Osteoblast (primary cell): Measurements from ENCODE around the gene SLC9C1. TPM values are rescaled to one million over a fixed set of nuclear protein-coding genes. Genes with fewer than 3 reads are reported as not detected.
A peak's percentile ranks its signal among the peaks of the same experiment; 100 is the strongest.

ENCODE experiments used
- DNase-seq: peaks from one replicate; pipeline ENCODE4 v3.0.0; 2011; ENCODE audit warnings: low spot score, mixed read lengths; ENCODE audit not compliant: insufficient read length; ENCODE audit errors: missing footprints
- H2AFZ ChIP-seq: 2 replicates; pipeline ENCODE4 v1.6.0; 2011; ENCODE audit warnings: mild to moderate bottlenecking, low read length
- H3K27ac ChIP-seq: 2 replicates; pipeline ENCODE4 v1.5.1; 2011; ENCODE audit warnings: mild to moderate bottlenecking, low read depth, low read length, moderate library complexity
- H3K27me3 ChIP-seq: 2 replicates; pipeline ENCODE4 v1.6.0; 2012; ENCODE audit warnings: mild to moderate bottlenecking, control low read depth, inconsistent platforms, low read length, moderate library complexity; ENCODE audit not compliant: insufficient read depth
- H3K36me3 ChIP-seq: 2 replicates; pipeline ENCODE4 v1.5.1; 2011; ENCODE audit warnings: mild to moderate bottlenecking, low read length, control low read depth, moderate library complexity; ENCODE audit not compliant: insufficient read depth
- H3K4me1 ChIP-seq: 2 replicates; pipeline ENCODE4 v1.5.1; 2011; ENCODE audit warnings: mild to moderate bottlenecking, low read length, control low read depth, moderate library complexity; ENCODE audit not compliant: insufficient read depth
- H3K4me2 ChIP-seq: 2 replicates; pipeline ENCODE4 v1.6.0; 2011; ENCODE audit warnings: mild to moderate bottlenecking, low read length; ENCODE audit not compliant: insufficient read depth
- H3K4me3 ChIP-seq: fragments of 200-600 bp; sonication (generic); 3 replicates; pipeline ENCODE4 v1.5.1; 2012; ENCODE audit warnings: mild to moderate bottlenecking, low read length, inconsistent platforms; ENCODE audit not compliant: insufficient read depth
- H3K79me2 ChIP-seq: 2 replicates; pipeline ENCODE4 v1.6.0; 2012; ENCODE audit warnings: mild to moderate bottlenecking, low read length, control low read depth, inconsistent platforms; ENCODE audit not compliant: insufficient read depth
- H3K9me3 ChIP-seq: 2 replicates; pipeline ENCODE4 v1.5.1; 2011; ENCODE audit warnings: low read depth, low read length, control low read depth
- H4K20me1 ChIP-seq: 2 replicates; pipeline ENCODE4 v1.6.0; 2012; ENCODE audit warnings: mild to moderate bottlenecking, low read length, control low read depth; ENCODE audit not compliant: insufficient read depth
- CTCF ChIP-seq: IDR thresholded peaks from 2 replicates; pipeline ENCODE4 v1.5.1; 2011; ENCODE audit warnings: mild to moderate bottlenecking, low read depth, low read length, moderate library complexity; ENCODE audit errors: extremely low read depth
- total RNA-seq: library from RNA; depleted of rRNA; stranded (reverse); fragments of >200 nt; gene quantifications from 2 replicates; pipeline ENCODE4 v1.2.3, GENCODE V29; 2012

SLC9C1 gene
- total RNA-seq, 1 donor, result not detected

GRCh38 chr3:112306825-112307224 lies 12.8 kb upstream of the SLC9C1 start:
- no peak overlapping the region for H2AFZ ChIP-seq
- H3K9me3 ChIP-seq, result no peaks in the 10 kb centered on the region
- H3K4me1 ChIP-seq, result peaks cover 15% of the 10 kb centered on the region
- no peak overlapping the region for H3K4me2 ChIP-seq
- H3K27ac ChIP-seq, result no peak overlapping the region
- H4K20me1 ChIP-seq, result no peaks in the 10 kb centered on the region
- no peak for DNase-seq
- TF ChIP-seq CTCF, result no peak
- no peaks in the 10 kb centered on the region for H3K79me2 ChIP-seq
- no peak overlapping the region for H3K4me3 ChIP-seq
- H3K36me3 ChIP-seq, result no peaks in the 10 kb centered on the region
- no peaks in the 10 kb centered on the region for H3K27me3 ChIP-seq

DNA sequence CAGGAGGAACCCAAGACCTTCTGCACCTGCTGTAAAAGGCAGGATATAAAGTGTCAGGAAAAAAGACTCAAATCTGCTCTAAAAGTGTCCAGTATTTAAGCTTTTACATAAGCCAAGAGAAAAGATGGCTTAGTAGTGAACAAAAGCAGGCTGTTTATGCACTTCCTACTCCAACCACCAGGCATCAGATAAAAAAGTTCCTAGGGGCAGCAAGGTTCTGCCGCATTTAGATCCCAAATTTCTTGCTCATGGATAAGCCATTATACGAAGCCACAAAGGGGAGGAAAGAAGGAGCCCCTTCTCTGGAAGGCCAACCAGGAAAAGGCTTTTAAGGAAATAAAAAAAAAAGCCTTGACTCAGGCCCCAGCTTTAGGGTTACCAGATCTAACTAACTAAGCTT lies 10.6 kb upstream of the SLC9C1 start:
- Histone ChIP-seq H3K36me3 (no peaks in the 10 kb centered on the region), H4K20me1 (no peaks in the 10 kb centered on the region), H3K9me3 (no peaks in the 10 kb centered on the region), H3K27ac (no peak overlapping the region), H2AFZ (peak overlapping the region; percentile 98), H3K27me3 (peaks cover 5% of the 10 kb centered on the region), H3K4me3 (peak overlapping the region; percentile 76), H3K4me1 (peaks cover 15% of the 10 kb centered on the region), H3K79me2 (no peaks in the 10 kb centered on the region), H3K4me2 (peak overlapping the region; percentile 94)
- TF ChIP-seq CTCF, result peak; percentile 45
- DNase-seq, result no peak

- DNase-seq, result peak; percentile 26
- Histone ChIP-seq H3K27me3 (peaks cover 5% of the 10 kb centered on the region), H3K27ac (no peak overlapping the region), H3K79me2 (no peaks in the 10 kb centered on the region), H2AFZ (peak overlapping the region; percentile 98), H4K20me1 (no peaks in the 10 kb centered on the region), H3K4me3 (peak overlapping the region; percentile 76), H3K4me1 (peaks cover 15% of the 10 kb centered on the region), H3K4me2 (peak overlapping the region; percentile 94), H3K36me3 (no peaks in the 10 kb centered on the region), H3K9me3 (no peaks in the 10 kb centered on the region)
- no peak for TF ChIP-seq CTCF
These were observed 9.8 kb upstream of the SLC9C1 start for GRCh38 chr3:112303764-112304325.

GRCh38 chr3:112302881-112303763 lies 9.1 kb upstream of the SLC9C1 start:
- no peak for DNase-seq
- TF ChIP-seq CTCF, result no peak
- Histone ChIP-seq H3K4me1 (peaks cover 15% of the 10 kb centered on the region), H2AFZ (peak overlapping the region; percentile 98), H3K4me3 (peak overlapping the region; percentile 76), H3K36me3 (no peaks in the 10 kb centered on the region), H3K79me2 (no peaks in the 10 kb centered on the region), H3K27ac (no peak overlapping the region), H3K27me3 (peaks cover 5% of the 10 kb centered on the region), H3K4me2 (peak overlapping the region; percentile 94), H3K9me3 (no peaks in the 10 kb centered on the region), H4K20me1 (no peaks in the 10 kb centered on the region)
